CD4-positive, alpha-beta T cell treated with Interleukin-6 at 100 ng/mL for 8 hours (primary cell): ENCODE measurements around the gene LRRN4.
"Not testable (repeated sequence)": the region's sequence is repeated elsewhere in the genome, so short reads cannot be mapped to it uniquely, and the experiment has no call there.

Experiments used
- DNase-seq: peaks from one replicate; pipeline ENCODE4 v3.0.0-alpha.2; 2020; ENCODE audit warnings: mixed read lengths, low spot score

The LRRN4 gene

GRCh38 chr20:6058684-6059295 lies 4.9 kb upstream of the LRRN4 start:
- no peak for DNase-seq

- no peak for DNase-seq
Measured at GRCh38 chr20:6057691-6058090, 3.8 kb upstream of the LRRN4 start.

GRCh38 chr20:6057139-6057538 lies 3.3 kb upstream of the LRRN4 start:
- no peak for DNase-seq

- no peak for DNase-seq
Measured at GRCh38 chr20:6055981-6056569, 2.2 kb upstream of the LRRN4 start.

GRCh38 chr20:6055161-6055783 lies 1.4 kb upstream of the LRRN4 start:
- no peak for DNase-seq

- not testable (repeated sequence) for DNase-seq
Measured at GRCh38 chr20:6054689-6055051, 810 bp upstream of the LRRN4 start.

- DNase-seq = no peak
Measured at GRCh38 chr20:6053064-6053775, 640 bp downstream of the LRRN4 start.

- no peak for DNase-seq
Measured at GRCh38 chr20:6051505-6051904, 2.4 kb downstream of the LRRN4 start.

- DNase-seq = no peak
Measured at GRCh38 chr20:6048391-6048790, 5.5 kb downstream of the LRRN4 start.

GRCh38 chr20:6046432-6046831 lies 7.4 kb downstream of the LRRN4 start:
- no peak for DNase-seq

- no peak for DNase-seq
Measured at GRCh38 chr20:6045566-6045965, 8.3 kb downstream of the LRRN4 start.

GRCh38 chr20:6044115-6044514 lies 9.7 kb downstream of the LRRN4 start:
- no peak for DNase-seq

GRCh38 chr20:6041808-6042265 lies 12.0 kb downstream of the LRRN4 start:
- no peak for DNase-seq

GRCh38 chr20:6040958-6041807 lies 12.7 kb downstream of the LRRN4 start:
- no peak for DNase-seq

- no peak for DNase-seq
Measured at GRCh38 chr20:6040540-6040939, 13.3 kb downstream of the LRRN4 start.

GRCh38 chr20:6039766-6040165 lies 14.1 kb downstream of the LRRN4 start:
- no peak for DNase-seq

GRCh38 chr20:6038256-6038655 lies 15.6 kb downstream of the LRRN4 start:
- DNase-seq = no peak

- DNase-seq = no peak
Measured at GRCh38 chr20:6037082-6037481, 16.8 kb downstream of the LRRN4 start.

- no peak for DNase-seq
Measured at GRCh38 chr20:6036213-6036612, 17.6 kb downstream of the LRRN4 start.

GRCh38 chr20:6034134-6034969 lies 19.5 kb downstream of the LRRN4 start:
- no peak for DNase-seq

GRCh38 chr20:6032907-6033306 lies 21.0 kb downstream of the LRRN4 start:
- not testable (repeated sequence) for DNase-seq
